Brain pericyte (primary cell): Measurements from ENCODE around the gene LCORL.
"Not testable (repeated sequence)": the region's sequence is repeated elsewhere in the genome, so short reads cannot be mapped to it uniquely, and the experiment has no call there.

Experiments
- DNase-seq: peaks from one replicate; pipeline ENCODE4 v3.0.0-alpha.2; 2012; ENCODE audit warnings: low read depth, low spot score

Gene LCORL

DNA sequence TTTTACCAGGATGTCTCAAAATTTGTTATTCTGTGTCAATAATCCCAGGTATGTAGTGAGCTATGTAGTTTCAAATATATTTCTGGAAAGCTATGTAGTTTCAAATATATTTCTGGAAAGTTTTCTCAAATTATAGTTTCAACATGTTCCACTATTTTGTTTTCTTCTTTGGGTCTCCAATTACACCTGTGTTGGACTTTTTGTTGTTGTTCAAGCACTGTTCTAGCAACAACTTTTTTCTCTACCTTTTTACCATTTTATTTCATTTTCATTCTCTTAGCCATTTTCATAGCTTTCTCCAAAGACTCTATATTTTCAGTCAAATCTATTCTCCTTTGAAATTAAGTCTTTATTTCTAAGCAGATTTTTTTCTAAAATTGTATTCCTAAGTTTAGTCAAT lies 88.4 kb downstream of the LCORL start:
- DNase-seq, result no peak

- no peak for DNase-seq
Observed at GRCh38 chr4:17932041-17932440, 89.5 kb downstream of the LCORL start.

GRCh38 chr4:17930256-17930655 lies 91.3 kb downstream of the LCORL start:
- no peak for DNase-seq

DNA sequence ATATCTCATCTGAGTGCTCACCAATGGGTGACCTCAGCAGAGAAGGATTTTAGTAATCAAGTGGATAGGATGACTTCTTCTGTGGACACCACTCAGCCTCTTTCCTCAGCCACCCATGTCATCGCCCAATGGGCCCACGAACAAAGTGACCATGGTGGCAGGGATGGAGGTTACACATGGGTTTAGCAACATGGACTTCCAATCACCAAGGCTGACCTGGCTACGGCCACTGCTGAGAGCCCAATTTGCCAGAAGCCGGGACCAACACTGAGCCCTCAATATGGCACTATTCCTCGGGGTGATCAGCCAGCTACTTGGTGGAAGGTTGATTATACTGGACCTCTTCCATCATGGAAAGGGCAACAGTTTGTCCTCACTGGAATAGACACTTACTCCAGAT lies 97.4 kb downstream of the LCORL start:
- no peak for DNase-seq

GRCh38 chr4:17921451-17921850 lies 100.1 kb downstream of the LCORL start:
- DNase-seq, result no peak

DNA sequence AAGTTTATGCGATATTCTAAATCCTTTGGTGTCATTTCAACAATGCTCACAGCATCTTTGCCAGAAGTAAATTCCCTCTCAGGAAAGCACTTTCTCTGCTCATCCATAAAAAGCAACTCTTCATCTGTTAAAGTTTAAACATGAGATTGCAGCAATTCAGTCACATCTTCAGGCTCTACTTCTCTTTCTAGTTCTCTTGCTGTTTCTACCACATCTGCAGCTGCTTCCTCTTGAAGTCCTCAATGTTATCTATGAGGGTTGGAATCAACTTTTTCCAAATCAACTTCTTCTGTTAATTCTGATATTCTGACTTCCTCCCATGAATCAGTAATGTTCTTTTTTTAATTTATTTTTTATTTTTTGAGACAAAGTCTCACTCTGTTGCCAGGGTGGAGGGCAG lies 100.9 kb downstream of the LCORL start:
- no peak for DNase-seq

- DNase-seq, result no peak
Observed at GRCh38 chr4:17915439-17915838, 106.1 kb downstream of the LCORL start.

DNA sequence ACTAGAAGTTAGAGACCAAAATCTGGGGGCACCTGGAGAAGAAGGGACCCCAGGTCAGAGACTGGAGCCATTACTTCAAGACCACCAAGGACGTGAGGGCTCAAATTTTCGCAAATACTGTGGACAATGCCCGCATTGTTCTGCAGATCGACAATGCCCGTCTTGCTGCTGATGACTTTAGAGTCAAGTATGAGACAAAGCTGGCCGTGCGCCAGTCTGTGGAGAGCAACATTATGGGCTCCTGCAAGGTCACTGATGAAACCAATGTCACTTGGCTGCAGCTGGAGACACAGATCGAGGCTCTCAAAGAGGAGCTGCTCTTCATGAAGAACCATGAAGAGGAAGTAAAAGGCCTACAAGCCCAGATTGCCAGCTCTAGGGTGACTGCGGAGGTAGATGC lies 109.5 kb downstream of the LCORL start:
- DNase-seq, result no peak

DNA sequence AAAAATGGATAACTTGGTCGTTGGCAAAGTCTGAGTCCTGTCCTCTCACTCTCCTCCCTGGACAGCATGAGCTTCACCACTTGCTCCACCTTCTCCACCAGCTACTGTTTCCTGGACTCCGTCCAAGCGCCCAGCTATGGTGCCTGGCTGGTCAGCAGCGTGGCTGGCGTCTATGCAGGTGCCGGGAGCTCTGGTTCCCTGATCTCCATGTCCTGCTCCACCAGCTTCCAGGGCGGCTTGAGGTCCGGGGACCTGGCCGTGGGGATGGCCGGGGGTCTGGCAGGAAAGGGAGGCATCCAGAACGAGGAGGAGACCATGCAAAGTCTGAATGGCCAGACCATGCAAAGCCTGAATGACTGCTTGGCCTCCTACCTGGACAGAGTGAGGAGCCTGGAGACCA lies 109.9 kb downstream of the LCORL start:
- DNase-seq, result no peak

DNA sequence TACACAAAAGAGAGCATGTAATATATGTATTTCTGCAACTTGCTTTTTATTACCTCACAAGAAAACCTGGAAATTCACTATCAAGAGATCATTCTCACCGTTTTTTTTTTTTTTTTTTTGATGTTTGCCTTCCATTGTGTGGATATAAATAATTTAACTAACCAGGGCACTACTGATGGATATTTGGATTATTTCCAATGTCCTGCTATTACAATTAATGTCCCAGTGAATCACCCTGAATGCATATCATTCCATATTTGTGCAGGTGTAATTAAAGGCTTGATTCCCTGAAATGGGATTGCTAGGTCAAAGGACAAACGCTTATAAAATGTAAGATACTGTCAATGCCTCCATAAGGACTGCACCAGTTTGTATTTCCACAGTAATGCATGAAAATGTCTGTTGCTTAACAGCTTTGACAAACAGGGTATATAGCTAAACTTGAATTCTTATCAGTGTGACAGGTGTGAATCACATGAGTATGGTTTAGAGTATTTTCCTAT lies 123.0 kb downstream of the LCORL start:
- no peak for DNase-seq

DNA sequence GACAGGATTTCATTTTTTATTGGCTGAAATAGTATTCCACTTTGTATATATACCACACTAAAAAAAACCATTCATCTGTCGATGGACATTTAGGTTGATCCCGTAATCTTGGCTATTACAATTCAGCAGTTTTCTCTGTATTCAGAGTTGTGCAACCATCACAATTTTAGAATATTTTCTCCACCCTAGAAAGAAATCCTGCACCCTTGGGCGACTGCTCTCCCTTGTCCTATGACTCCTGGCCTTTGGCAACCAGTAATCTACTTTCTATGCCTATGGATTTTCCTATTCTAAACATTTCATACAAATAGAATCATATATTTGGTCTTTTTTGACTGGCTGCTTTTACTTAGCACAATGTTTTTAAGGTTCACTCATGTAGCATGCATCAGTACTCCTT lies 126.1 kb downstream of the LCORL start:
- DNase-seq, result no peak

DNA sequence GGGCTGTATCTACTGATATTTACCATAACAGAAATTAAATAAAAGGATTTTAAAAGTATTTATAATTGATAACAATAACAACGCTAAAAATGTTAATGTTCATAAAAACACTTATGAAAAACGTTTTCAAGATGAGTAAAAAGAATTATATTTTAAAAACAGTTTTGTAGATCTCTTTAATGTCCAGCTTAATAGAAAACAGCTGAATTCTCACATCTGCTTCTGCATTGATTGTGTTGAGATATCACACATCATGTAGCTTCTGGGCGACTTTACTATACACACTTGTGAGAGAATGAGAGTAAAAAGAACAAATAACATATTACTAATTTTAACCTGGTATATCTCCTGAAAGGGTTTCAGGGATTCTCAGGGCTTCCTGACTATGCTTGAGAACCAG lies 127.1 kb downstream of the LCORL start:
- no peak for DNase-seq

GRCh38 chr4:17889692-17890091 lies 131.9 kb downstream of the LCORL start:
- DNase-seq, result no peak

- DNase-seq, result no peak
Observed at GRCh38 chr4:17884511-17884910, 137.0 kb downstream of the LCORL start.

DNA sequence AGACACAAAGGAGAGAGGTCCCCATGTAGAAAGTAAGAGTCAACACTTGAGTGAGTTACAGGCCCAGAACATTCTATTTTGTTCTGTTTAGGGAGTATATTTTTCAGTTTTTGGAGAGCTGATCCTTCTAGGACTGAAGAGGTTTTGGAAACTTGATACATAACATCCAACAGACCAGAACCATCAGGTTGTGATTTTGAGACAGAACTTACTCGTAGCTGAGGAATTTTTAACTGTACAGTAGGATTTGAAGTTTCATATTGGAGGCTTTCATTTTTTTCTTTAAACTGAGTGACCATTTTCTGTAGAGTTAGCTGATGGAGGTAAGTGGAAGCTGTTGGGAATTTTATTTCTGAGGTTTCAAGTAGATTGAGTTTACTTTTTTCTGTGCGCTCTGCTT lies 137.5 kb downstream of the LCORL start:
- no peak for DNase-seq

DNA sequence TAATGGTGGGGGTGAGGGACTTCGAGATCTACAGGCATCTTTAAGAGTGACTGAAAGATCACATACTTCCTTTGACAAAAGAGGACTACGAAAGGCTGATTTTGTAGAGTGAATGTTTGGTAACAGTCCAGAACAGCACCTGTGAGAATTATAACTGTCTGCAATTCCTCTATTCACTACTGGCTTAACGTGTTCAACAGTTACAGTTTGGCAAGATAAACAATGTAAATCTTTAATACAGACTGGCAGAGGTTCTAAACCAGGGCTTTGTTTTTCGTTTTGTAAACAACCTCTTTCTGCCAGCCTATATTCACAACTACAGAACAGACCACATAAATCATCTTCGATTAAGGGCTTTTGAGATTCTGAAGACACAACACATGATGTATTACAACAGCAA lies 143.9 kb downstream of the LCORL start:
- DNase-seq, result no peak

DNA sequence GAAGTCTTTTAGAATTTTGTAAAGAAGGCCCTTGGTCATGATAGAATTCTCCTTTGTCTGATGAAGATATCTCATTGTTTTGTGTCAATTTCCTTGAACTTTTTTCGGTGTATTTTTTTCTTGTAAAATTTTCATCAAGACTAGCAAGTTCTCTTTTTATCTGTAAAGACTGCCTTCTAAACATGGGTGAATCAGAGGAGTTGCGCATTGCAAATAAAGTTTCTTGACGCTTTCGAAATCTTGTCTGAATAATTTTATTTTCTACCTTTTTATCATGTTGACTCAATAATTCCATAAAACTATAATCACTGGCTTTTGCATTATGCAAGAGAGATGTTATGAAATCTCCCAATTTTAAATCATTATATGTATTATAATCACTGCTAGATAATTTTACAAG lies 144.6 kb downstream of the LCORL start:
- DNase-seq, result no peak

- no peak for DNase-seq
Observed at GRCh38 chr4:17875402-17876070, 146.0 kb downstream of the LCORL start.

DNA sequence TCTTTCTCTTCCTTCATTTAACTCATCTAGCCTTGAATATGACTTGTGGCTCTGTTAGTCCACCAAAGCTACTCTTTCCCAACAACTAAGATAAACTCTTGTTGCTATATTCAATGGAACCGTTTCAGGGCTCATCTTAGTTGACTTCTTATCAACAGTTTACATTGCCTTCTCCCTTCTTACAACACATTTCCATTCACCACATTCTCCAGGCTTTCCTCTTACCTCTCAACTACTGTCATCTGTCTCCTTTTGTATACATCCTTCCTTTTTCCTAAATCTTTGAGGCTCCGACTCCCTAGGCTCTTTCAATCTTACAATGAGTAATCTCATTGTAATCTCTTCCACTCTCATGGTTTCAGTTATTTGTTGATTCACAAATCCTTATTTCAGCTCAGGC lies 152.2 kb downstream of the LCORL start:
- no peak for DNase-seq

DNA sequence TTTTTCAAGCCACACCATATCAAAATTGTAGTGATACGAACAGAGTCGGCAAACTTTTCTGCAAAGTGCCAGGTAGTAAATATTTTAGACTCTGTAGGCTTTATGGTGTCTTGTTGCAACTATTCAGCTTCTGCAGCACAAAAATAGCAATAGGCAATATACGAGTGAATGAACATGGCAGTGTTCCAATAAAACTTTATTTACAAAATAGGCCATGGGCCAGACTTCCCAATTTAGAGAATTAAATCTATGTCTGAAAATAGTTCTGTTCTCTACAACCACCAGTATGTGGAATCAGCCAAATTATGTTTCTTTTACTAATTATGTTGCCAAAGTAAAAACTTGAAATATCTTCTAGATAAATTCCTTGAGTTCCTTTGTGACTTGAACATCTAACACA lies 154.3 kb downstream of the LCORL start:
- DNase-seq, result no peak

DNA sequence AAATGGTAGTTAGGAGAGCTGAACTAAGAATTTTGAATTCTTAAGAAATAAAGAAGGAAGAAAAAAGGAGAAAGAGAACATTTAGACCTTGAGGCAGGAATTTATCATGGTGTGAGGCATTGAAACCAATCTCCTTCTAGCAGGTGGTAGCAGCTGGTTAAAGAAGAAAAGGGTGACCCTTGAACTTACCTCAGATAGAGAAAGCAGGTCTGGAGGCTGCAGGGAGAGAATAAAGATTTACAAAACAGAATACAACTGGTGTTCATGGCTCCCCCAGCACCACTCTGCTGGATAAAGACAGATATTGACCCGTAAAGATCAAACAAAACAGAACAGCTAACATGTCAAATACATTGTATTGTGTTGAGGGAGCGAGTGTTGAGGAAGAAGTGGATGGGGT lies 154.7 kb downstream of the LCORL start:
- DNase-seq, result no peak

DNA sequence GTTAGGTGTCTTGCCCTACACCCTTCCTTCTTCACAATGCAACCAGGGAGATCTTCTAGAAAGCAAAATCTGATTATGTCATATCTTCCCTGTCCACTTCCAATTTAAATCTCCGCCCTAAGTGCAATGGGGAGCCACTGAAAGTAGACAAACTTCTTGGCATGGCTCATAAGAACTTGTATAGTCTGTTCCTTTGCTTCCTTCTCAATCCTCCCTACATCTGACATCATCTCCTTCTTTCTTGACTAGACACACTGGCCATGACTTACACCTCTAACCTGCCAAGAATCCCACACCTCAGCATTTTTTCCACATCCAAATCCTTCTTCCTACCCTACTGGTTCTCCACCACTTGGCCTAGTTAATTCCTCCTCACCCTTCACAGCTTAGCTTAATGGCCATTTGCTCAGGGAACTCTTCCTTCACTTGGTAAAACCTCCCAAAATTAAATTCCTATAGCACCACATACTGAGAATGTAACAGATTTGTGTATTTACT lies 155.6 kb downstream of the LCORL start:
- no peak for DNase-seq

DNA sequence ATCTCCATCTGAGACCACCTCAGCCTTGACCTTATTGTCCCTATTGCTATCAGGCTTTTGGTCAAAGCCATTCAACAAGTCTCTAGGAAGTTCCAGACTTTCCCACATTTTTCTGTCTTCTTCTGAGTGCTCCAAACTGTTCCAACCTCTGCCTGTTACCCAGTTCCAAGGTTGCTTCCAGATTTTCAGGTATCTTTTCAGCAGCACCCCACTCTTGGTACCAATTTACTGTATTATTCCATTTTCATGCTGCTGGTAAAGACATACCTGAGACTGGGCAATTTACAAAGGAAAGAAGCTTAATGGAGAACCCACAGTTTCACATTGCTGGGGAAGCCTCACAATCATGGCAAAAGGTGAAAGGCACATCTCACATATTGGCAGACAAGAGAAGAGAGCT lies 159.6 kb downstream of the LCORL start:
- not testable (repeated sequence) for DNase-seq
